Measurements from ENCODE around the gene UPK3BL1.
"Not testable (repeated sequence)": the region's sequence is repeated elsewhere in the genome, so short reads cannot be mapped to it uniquely, and the experiment has no call there.

The UPK3BL1 gene, protein sequence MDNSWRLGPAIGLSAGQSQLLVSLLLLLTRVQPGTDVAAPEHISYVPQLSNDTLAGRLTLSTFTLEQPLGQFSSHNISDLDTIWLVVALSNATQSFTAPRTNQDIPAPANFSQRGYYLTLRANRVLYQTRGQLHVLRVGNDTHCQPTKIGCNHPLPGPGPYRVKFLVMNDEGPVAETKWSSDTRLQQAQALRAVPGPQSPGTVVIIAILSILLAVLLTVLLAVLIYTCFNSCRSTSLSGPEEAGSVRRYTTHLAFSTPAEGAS

DNA sequence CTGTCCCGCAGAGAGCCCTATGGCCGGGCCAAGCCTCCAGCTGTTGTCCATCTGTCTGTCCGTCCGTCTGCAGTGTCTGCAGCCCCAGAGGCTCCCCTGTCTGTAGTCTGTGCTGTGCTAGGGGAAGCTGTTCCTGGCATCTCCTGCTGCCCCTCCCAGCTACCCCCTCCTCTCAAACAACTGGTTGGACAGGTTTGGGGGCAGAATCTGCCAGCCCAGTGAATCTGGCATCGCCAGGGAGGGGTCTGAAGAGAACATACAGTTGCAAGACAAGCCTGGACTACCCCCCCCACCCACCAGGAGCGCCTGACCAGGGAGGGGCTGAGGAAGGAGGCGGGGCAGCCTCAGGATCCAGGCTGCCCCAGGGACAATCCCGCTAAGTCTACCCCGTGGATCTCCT, at the start of gene UPK3BL1:
Gene UPK3BL1, minus strand, starts transcription at position 101 of the 400 bp plus-strand sequence. Its CDS starts 50 bp downstream, at position 51.
- not testable (repeated sequence) for DNase-seq

DNA sequence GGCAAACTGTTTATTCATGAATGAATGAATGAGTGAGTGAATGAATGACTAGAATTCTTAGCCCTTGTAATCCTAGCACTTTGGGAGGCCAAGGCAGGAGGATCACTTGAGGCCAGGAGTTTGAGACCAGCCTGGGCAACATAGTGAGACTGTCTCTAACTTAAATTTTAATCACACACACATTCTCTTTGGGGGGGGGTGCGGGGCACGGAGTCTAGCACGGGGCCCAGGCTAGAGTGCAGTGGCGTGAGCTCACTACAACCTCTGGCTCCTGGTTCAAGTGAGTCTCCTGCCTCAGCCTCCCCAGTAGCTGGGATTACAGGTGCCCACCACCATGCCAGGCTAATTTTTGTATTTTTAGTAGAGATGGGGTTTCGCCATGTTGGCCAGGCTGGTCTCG, 48.0 kb upstream of the UPK3BL1 start:
- DNase-seq, result not testable (repeated sequence)

GRCh38 chr7:102689436-102690282, 47.1 kb upstream of the UPK3BL1 start:
- not testable (repeated sequence) for DNase-seq

DNA sequence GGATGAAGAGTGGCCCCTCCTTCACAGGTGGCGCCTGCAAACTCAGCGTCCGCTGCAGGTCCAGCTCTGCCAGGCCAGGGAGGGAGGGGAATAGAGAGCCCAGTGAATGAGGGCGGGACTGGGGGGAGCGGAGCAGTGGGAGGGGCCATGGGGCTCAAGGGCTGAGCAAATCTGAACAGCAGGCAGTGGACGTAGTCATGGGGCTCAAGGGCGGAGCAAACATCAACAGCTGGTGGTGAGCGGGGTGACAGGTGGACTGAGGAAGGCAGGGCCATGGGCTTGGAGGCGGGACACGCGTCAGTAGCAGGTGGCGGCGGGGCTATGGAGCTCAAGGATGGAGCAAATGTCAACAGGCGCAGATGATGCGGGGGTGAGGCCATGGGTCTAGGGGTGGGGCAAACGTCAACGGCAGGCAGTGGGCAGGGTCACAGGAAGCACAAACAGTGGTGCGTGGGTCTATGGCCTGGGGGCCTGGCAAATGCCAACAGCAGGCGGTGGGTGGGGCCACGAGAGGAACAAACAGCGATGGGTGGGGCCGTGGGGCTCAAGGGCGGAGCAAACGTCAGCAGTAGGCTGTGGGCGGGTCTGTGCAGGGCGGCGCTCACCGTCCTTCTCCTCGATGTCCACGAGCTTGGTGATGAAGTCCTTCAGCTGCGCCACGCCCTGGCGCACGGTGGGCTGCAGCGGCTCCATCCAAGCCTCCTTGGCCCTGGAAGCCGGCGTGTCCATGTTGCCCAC, 45.9 kb upstream of the UPK3BL1 start:
- not testable (repeated sequence) for DNase-seq

- DNase-seq, result not testable (repeated sequence)
These were observed 40.0 kb upstream of the UPK3BL1 start for GRCh38 chr7:102682560-102682959.

DNA sequence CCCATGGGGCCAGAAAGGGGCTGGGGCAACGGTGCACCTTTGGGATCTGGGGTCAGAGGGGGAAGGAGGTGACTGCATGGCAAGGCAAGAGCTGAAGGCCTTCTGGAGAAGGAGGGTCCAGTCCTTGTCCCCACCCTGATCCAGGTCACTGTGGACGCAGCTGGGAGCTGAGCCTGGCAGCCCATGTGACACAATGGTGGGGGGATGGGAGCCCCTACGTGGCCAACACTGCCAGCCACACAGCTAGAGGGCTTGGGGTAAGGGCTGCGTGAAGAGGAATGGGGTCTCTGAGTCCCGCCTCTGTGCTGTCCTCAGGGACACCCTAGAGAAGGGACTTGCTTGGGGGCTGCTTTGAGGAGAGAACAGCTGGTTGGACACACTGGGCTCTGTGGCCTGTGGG, 38.2 kb upstream of the UPK3BL1 start:
- not testable (repeated sequence) for DNase-seq

DNA sequence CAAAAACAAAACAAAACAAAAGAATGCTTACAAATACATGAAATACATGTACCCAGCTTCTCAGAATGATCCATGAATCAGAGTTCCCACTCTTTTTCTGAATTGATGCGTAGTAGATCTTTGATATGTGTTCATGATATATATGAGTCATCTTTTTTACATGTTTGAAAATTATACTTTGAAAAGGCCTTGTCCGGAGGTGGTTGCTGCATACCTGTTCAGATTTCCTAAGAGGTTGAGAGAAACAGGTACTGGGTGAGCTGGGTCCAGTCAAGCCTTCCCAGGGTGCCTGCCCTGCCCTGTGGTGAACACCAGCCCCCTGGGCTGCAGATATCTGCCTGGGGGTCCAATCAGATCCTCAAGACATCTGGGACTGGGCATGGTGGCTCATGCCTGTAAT, 33.0 kb upstream of the UPK3BL1 start:
- DNase-seq, result not testable (repeated sequence)

DNA sequence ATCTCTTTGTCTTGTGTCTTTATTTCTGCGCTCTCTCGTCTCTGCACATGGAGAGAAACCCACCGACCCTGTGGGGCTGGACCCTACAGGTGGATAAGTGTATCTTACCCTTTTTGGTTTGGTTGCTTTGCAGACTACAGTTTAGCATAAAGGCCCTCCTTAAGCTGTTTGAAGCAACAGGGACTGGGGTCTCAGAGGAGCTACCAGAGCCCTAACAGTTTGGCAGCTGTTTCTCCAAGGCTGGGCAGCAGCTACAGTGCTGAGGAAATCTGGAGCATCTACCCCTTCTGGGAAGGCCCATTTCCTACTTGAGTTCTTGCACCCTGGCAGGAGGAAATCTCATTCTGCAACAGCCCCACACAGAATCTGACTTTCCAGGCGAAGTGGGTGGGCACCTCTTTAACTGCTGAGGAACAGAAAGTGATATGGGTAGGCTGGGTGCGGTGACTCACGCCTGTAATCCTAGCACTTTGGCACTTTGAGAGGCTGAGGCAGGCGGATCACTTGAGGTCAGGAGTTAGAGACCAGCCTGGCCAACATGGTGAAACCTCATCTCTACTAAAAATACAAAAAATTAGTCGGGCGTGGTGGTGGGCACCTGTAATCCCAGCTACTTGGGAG, 31.0 kb upstream of the UPK3BL1 start:
- DNase-seq, result not testable (repeated sequence)

GRCh38 chr7:102671956-102672307, 29.3 kb upstream of the UPK3BL1 start:
- not testable (repeated sequence) for DNase-seq

- DNase-seq, result not testable (repeated sequence)
These were observed 28.8 kb upstream of the UPK3BL1 start, which contains the start of gene POLR2J2 for GRCh38 chr7:102671166-102671955. TSS of gene POLR2J2 (minus strand) at chr7:102671663. CDS start at chr7:102671601, 62 bp downstream.

DNA sequence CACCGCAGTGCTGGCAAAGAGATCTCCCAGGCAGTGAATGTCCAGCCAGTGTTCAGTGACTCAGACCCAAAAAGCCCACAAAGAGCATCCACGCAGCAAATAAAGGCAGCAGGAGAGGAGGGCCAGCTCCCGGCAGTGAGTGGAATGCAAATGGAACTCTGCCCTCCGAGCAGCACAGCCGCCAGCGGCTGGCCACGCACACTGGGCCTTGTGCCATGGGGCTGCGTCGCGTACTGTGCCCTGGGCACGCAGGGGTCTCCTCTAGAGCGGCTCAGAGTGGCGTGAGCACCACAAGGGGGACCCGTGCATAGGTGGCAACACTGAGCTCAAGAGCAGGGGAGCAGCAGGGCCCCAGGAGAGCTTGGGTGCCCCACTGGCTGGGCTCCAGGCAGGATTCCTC, 24.9 kb upstream of the UPK3BL1 start:
- DNase-seq, result not testable (repeated sequence)

DNA sequence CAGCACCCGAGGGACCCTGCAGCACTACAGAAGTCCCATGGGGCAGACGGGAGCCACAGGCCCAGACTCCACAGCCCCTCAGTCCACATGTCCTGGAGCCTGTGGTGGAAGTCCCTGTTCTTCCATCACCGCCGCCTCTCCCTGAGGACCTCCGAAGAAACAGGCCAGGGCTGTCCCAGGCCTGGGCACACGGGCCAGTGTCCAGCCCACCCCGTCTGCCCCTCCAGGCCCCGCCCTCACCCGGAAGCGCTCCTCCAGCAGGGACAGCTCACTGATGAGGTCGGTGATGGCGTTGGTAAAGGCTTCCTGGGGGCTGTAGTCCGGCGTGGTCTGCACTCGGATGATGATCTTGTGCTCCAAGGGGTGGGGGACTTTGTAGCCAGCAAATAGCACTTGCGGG, 24.3 kb upstream of the UPK3BL1 start:
- not testable (repeated sequence) for DNase-seq

- DNase-seq, result not testable (repeated sequence)
These were observed 22.2 kb upstream of the UPK3BL1 start for GRCh38 chr7:102664765-102665164.

- not testable (repeated sequence) for DNase-seq
These were observed 7.3 kb upstream of the UPK3BL1 start, which contains the start of gene SPDYE2B for GRCh38 chr7:102649924-102650323. TSS of gene SPDYE2B (plus strand) at chr7:102650319. CDS start at chr7:102652349, 2,030 bp downstream.

DNA sequence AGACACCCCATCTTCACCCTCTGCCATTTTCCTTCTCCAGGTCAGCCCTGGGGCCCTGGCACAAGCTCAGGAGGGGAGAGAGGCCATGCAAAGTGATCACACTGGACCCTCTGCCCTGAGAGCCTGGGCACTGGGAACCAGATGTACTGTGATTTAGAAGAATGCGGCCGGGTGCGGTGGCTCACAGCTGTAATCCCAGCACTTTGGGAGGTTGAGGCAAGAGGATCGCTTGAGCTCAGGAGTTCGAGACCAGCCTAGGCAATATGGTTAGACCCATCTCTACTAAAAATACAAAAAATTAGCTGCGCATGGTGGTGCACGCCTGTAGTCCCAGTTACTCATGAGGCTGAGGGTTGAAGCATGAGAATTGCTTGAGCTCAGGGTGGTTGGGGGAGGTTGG, 5.2 kb upstream of the UPK3BL1 start:
- not testable (repeated sequence) for DNase-seq

DNA sequence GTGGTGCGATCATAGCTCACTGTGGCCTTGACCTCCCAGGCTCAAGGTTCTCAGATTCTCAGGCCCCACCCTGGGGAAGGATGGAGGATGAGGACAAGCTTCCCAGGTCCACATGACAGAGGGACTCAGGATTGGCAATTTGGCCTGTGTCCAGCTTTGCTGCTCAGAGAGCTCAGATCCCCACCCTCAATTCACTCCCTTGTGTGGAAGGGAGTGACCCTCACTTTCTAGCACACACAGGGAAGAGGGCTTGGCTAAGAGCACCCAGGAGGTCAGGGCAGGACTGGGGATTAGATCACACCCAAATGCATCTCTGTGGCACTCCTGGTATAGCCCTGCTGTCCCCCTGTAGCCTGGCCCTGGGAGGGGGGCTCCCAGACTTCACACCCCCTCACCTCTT, 813 bp upstream of the UPK3BL1 start:
- DNase-seq, result not testable (repeated sequence)

GRCh38 chr7:102638848-102639247, 3.7 kb downstream of the UPK3BL1 start:
- DNase-seq, result not testable (repeated sequence)

GRCh38 chr7:102636956-102637355, 5.6 kb downstream of the UPK3BL1 start:
- not testable (repeated sequence) for DNase-seq

GRCh38 chr7:102635354-102635753, 7.2 kb downstream of the UPK3BL1 start:
- DNase-seq, result not testable (repeated sequence)

- not testable (repeated sequence) for DNase-seq
These were observed 8.3 kb downstream of the UPK3BL1 start for GRCh38 chr7:102634299-102634698.

- DNase-seq, result not testable (repeated sequence)
These were observed 12.0 kb downstream of the UPK3BL1 start for GRCh38 chr7:102630622-102631021.

Data from activated naive CD4-positive, alpha-beta T cell (primary cell).